GM21825 (cell line): ENCODE measurements around the gene DHDH.

ENCODE experiments used
- ATAC-seq: cut with Tn5 transposase; IDR thresholded peaks from one replicate; pipeline ENCODE4 v1.9.1; 2021; ENCODE audit warnings: mild to moderate bottlenecking, moderate library complexity; ENCODE audit not compliant: unreplicated experiment

Gene DHDH

GRCh38 chr19:48965806-48966540, 32.5 kb downstream of the DHDH start:
- ATAC-seq = no peak

- ATAC-seq = no peak
Measured at GRCh38 chr19:48966541-48967345, 33.2 kb downstream of the DHDH start.

DNA sequence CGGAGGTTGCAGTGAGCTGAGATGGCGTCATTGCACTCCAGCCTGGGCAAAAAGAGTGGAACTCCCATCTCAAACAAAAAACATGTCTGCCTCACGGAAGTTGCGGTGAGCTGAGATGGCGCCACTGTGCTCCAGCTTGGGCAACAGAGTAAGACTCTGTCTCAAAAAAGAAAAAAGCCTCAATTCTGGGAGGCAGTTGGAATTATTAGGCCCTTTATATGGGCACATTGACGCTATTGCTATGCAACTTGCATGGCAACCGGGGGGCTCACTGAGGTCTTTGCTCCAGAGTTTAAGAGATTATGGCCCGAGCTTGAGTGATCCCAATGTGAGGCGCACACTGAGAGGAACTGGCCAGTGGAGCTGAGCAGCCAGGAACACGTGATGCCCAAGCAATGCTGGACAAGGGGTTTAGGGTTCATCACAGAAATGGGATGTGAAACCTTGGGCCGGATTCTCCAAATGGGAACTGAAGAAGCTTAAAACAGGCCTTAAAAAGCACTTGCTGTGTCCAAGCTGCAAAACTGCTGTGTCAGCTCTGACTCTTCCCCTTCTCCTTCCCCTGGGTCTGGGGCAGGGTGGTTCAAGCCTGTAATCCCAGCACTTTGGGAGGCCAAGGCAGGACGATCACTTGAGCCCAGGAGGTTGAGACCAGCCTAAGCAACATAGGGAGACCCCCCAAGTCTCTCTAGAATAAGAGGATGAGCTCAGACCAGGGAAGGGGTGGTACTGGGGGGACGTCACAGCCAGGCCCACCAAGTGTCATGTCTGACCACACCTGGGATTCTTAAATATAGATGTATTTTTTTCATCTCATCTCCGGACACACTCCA, 34.1 kb downstream of the DHDH start:
- ATAC-seq = no peak

DNA sequence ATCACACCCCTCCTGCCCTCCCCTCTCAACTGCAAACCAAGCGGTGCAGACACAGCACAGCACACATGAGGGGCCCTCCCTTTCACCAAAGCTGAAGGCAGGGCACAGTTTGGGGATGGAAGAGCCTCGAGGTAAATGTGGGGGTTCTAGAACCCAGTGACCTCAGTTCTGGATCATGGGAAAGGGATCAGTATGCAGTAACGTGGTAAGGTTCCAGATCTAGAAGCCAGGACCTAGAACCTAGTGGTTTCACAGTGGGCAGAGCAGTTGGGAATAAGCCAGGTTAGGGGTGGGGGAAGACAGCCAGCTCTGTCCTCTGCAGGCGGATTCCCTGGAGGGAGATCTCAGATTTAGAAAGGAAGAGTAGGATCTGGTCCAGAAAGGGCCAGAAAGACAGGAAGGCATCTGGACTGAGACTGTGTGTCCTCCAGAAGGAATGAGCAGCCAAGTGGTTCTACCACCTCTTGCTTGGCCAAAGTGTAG, 34.7 kb downstream of the DHDH start:
- ATAC-seq = no peak

- ATAC-seq = no peak
Measured at GRCh38 chr19:48968813-48969218, 35.3 kb downstream of the DHDH start.

DNA sequence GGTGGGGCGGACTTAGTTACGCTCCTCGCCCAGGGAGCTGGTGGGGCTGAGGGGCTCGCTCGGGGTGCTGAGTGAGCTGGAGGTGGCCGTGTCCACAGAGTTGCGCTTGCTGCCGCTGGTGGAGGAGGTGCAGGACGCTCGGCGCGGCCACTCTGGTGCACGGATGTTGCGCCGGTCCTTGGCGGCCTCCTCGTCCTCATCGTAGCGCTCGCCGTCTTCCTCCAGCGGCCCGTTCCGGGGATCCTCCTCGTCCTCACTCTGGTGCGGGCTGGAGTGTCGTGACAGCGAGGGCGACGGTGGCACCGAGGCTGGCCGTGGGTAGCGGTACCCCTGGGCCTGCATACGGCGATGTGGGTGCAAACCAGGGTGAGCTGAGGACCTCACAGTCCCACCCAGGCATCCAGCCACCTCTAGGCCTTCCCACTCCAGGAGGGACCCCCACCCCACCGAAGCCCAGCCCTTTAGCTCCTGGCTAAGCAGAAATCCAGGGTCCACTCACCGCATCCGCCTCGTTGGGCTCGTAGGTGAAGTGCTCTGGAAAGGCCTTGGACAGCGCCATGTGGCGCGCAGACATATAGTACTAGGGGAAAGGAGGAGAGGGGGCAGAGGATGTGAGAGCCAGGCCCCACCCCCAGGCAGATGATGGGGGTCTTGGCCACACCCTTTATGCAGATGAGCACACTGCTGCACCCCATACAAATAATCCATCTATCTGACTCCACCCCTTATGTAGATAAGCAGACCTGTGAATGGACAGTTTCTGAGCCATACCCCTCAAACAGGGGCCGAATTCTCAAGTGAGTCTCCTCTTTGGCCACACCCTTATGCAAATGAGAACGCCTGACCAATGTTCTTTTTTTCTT, 36.0 kb downstream of the DHDH start:
- ATAC-seq = no peak

DNA sequence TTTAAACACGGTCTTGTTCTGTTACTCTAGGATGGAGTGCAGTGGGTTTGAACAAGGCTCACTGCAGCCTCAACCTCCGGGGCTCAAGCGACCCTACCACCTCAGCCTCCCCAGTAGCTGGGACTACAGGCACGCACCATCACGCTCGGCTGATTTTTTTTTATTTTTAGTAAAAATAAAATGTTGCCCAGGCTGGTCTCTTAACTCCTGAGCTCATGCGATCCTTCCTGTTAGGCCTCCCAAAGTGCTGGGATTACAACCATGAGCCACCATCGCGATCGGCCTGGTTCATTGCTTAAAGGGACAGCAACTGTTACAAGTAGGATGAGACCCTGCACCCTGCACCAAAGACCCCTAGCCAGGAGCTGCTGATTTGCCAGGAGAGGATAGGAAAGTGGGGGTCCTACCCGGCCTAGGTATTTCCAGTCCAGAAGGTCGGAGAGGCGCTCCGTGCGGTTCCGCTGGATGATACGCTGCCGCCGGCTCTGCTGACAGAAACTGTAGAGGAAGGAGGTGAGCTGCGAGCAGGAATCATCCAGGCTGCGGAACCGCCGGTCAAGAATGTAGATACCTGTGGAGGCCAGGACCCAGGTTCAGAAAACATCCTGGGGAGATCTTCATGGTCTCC, 36.8 kb downstream of the DHDH start:
- no peak for ATAC-seq

DNA sequence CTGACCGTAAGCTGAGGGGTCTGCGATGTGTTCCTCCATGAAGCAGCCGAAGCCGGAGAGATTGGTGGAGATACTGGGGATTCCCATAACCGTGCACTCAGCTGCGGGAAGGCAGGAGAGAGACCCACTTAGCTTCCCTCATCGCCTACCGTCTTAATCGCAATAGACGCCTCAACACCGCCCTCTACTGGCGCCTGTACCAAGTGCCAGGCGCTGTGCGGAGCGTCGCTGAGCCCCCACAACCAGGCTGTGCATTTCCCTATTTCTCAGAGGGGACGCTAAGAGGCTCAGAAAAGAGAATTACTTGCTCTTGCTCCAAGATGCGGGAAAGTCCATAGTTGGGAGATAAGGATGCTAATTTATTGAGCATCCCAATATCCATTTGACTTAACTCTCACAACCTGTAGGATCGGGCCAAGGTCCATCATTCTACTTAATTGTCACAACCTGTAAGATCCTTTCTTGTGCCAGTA, 37.5 kb downstream of the DHDH start:
- no peak for ATAC-seq

DNA sequence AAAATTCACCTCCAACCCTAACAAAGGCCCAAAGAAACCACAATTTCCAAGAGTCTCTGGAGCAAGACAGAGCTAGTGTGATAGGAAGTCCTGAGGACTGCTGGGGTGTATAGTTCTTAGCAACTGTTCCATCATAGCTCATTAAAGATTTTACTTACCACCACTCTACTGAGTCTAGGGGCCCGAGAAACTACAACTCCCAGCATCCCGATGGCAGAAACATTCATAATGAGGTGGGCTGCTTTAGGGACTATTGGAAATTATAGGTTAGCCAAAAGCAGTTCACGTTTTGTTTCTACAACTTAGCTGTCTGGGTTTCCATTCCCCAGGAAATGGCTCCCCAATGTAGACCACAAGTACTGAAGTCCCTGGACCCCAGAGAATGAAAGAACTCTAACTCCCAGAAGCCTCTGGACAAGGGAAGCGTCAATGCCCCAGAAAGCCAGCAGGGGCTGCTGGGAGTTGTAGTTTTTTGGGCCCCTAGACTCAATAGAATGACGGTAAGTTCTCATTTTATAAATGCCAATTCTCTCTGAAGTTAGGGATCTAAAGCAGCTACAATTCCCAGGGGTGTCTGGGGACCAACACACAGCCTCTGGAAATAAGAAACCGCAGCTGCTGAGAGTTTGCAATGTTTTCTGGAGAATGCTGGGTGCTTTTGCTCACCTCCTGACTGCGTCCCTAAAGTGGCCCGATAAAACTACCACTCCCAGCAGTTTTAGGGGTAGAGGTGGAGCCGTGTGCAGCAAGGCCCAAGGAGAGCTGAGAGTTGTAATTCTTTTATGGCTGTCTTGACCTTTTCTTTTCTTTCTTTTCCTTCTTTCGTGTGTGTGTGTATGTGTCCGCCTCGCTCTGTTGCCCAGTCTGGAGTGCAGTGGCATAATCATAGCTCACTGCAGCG, 42.7 kb downstream of the DHDH start:
- no peak for ATAC-seq

- ATAC-seq = no peak
Measured at GRCh38 chr19:48977061-48977460, 43.6 kb downstream of the DHDH start.

- ATAC-seq = no peak
Measured at GRCh38 chr19:48982280-48982679, 48.8 kb downstream of the DHDH start.

DNA sequence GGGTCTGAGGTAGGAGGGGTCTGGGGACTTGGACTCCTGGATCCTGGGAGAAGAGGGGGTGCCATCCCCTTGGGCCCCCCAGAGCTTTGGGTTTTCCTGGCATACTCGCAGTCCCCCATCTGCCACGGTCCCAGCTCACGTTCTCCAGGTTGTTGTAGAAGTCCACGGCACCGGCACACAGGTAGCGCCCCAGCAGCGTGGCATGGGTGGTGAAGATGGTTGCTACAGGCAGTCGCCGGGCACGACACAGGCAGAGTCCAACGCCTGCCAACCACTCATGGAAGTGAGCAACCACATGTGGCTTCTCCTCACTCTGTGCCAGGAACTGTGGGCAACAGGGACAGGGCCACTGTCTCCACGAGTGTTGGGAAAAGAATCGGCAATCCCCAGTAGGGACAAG, 52.2 kb downstream of the DHDH start:
- no peak for ATAC-seq

DNA sequence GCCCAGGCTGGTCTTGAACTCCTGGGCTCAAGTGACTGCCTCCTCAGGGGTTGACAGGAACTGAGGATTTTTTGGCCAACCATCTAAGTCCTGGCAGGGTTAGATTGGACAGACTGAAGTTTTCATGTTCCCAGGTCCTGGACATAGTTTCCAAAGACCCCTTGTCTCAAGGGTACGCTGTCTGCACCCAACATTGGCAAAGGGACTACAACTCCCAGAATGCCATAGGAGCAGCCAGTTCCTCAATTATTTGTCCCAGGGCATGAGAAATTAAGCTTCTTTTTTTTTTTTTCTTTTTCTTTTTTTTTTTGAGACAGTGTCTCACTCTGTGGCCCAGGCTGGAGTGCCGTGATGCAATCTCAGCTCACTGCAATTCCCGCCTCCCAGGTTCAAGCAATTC, 52.7 kb downstream of the DHDH start:
- ATAC-seq = no peak

GRCh38 chr19:48987323-48987722, 53.8 kb downstream of the DHDH start:
- no peak for ATAC-seq

GRCh38 chr19:48988286-48988685, 54.8 kb downstream of the DHDH start:
- ATAC-seq = no peak

DNA sequence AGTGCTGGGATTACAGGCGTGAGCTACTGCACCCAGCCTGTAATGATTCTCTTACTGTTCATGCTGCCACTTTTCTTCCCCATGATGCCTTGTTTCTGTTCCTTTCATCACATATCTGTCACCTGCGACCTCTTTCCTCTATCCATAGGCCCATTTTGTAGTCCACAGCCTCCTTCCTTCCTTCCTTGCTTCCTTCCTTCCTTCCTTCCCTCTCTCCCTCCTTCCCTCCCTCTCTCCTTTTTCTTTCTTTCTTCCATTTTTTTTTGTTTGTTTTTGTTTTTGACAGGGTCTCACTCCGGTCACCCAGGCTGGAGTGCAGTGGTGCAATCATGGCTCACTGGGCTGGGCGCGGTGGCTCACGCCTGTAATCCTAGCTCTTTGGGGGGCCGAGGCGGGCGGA, 55.4 kb downstream of the DHDH start:
- no peak for ATAC-seq

DNA sequence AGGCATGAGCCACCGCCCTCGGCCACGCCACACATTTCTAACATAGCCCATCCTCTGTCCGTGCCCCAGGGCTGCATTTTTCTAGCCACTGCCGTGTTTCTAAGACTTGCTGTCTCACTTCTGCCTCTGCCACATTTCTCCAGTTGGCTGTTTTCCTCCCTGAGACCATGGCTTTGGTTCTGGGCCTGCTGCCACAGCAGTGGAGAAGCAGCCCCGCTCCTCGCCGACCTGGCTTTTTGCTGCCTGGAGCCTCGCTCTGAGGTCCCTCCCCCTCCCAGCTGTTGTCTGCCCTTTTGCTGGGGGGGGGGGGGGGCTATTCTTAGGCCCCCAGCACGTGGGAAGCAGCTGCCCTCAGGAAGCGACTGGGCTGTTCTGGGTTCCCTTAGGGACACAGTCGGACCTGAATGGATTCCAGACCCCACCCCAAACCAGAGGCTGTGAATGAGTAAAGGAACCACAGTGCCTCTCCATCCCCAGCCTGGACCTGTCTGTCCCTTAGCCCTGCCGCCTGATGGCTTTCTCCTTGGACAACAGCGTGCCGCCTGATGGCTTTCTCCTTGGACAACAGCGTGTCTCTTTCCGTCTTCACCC, 56.3 kb downstream of the DHDH start:
- ATAC-seq = no peak

DNA sequence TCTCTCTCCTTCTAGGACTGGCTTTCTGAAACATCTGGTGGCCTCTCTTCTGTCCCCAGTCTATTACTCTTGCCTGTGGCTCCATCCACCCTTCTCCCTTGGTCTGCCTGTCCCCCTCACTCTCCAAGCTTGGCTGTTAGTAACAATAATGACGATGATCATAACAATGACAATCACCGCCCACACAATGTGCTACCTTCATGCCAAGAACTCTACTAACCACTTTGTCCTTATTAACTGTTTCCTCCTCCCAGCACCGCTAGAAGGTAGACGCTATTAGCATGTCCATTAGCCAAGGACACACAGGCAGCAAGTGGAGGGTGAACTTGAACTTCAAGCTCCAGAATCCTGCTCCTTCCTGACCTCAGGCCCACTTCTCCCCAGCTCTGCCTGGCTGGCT, 56.9 kb downstream of the DHDH start:
- ATAC-seq = no peak
